Endothelial cell (in vitro differentiated cells): Measurements from ENCODE around the gene C6orf47. TPM values are rescaled to one million over a fixed set of nuclear protein-coding genes. Genes with fewer than 3 reads are reported as not detected.

Source experiments
- DNase-seq: peaks from one replicate; pipeline ENCODE4 v3.0.0; 2021; ENCODE audit warnings: low spot score
- H3K27ac Mint-ChIP-seq: one replicate; pipeline ENCODE4 v1.8.0; 2021; ENCODE audit warnings: mixed read lengths, inconsistent platforms; ENCODE audit not compliant: unreplicated experiment
- H3K27me3 Mint-ChIP-seq: one replicate; pipeline ENCODE4 v1.8.0; 2021; ENCODE audit warnings: mild to moderate bottlenecking, moderate library complexity, mixed read lengths, inconsistent platforms; ENCODE audit not compliant: unreplicated experiment
- H3K36me3 Mint-ChIP-seq: one replicate; pipeline ENCODE4 v1.8.0; 2021; ENCODE audit warnings: mild to moderate bottlenecking, low read depth, mixed read lengths, inconsistent platforms; ENCODE audit not compliant: unreplicated experiment
- H3K4me1 Mint-ChIP-seq: one replicate; pipeline ENCODE4 v1.8.0; 2021; ENCODE audit warnings: mild to moderate bottlenecking, mixed read lengths, inconsistent platforms; ENCODE audit not compliant: unreplicated experiment
- H3K4me3 Mint-ChIP-seq: one replicate; pipeline ENCODE4 v1.8.0; 2021; ENCODE audit warnings: mild to moderate bottlenecking, mixed read lengths, inconsistent platforms; ENCODE audit not compliant: unreplicated experiment
- H3K9me3 Mint-ChIP-seq: one replicate; pipeline ENCODE4 v1.8.0; 2021; ENCODE audit warnings: mixed read lengths, inconsistent platforms; ENCODE audit not compliant: unreplicated experiment
- total RNA-seq: library from RNA; stranded (reverse); fragmentation: NEBNext Ultra II Directional; extraction: Animal tissue kit (Norgen Biotek cat#: 25700); gene quantifications from one replicate; pipeline ENCODE4 v1.2.1, GENCODE V29; 2021; ENCODE audit not compliant: unreplicated experiment
- TF ChIP-seq, protein P1 (sequence below): fragments of 200-600 bp; sonication (generic); IDR thresholded peaks from one replicate; pipeline ENCODE4 v1.5.0; 2021; ENCODE audit warnings: antibody characterized with exemption; ENCODE audit not compliant: unreplicated experiment

The C6orf47 gene
- total RNA-seq, 1 donor from 2014 or later = 13.1 TPM

DNA sequence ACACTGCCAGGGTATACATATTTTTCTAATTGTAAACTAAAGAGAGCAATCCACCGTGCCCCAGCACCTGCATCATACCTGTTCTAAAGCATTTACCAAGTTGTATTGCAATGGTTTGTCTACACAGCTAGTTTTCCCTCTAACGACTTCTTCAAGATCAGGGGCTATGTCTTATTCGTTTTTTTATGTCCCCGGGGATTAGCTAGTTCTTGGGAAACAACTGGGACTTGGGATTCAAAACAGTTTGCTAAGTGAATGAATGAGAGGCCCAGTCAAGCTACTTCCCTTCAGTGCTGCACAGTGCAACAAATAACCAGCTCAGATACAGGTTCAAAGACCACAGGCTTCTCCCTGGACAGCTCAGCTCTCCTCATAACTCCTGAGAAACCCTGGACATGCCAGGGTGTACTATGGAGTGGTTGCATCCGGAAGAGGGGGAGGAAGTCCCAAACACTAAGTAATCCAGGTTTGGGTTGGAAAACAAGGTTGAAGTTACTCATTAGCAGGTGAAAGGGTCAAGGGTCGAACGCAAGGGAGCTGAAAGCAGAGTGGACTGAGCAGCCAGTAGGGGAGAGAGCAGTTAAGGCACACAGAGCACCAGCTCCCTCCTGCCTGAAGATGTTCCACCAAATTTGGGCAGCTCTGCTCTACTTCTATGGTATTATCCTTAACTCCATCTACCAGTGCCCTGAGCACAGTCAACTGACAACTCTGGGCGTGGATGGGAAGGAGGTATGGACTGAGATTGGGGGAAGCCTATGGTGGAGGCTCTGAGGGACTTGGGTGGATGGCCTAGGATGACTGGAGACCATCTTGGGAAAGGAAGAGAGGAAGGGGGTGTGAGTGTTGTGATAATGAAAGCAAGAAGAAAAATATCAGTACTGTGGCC is 5.0 kb downstream of the C6orf47 start, which contains the start of gene APOM:
TSS of gene APOM (plus strand) at position 546 of the 889 bp plus-strand sequence. CDS start at position 619, 73 bp downstream.
- no peak within 1 kb of the TSS for H3K4me3 Mint-ChIP-seq
- no peaks in the 10 kb centered on the region for H3K9me3 Mint-ChIP-seq
- peaks cover 26% of the 10 kb centered on the region for H3K4me1 Mint-ChIP-seq
- DNase-seq = no peak
- peaks cover 7% of the 10 kb centered on the region for H3K36me3 Mint-ChIP-seq
- no peak within 1 kb of the TSS for H3K27ac Mint-ChIP-seq
- TF ChIP-seq, protein P1, sequence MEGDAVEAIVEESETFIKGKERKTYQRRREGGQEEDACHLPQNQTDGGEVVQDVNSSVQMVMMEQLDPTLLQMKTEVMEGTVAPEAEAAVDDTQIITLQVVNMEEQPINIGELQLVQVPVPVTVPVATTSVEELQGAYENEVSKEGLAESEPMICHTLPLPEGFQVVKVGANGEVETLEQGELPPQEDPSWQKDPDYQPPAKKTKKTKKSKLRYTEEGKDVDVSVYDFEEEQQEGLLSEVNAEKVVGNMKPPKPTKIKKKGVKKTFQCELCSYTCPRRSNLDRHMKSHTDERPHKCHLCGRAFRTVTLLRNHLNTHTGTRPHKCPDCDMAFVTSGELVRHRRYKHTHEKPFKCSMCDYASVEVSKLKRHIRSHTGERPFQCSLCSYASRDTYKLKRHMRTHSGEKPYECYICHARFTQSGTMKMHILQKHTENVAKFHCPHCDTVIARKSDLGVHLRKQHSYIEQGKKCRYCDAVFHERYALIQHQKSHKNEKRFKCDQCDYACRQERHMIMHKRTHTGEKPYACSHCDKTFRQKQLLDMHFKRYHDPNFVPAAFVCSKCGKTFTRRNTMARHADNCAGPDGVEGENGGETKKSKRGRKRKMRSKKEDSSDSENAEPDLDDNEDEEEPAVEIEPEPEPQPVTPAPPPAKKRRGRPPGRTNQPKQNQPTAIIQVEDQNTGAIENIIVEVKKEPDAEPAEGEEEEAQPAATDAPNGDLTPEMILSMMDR = no peak
- H3K27me3 Mint-ChIP-seq = peaks cover 9% of the 10 kb centered on the region

DNA sequence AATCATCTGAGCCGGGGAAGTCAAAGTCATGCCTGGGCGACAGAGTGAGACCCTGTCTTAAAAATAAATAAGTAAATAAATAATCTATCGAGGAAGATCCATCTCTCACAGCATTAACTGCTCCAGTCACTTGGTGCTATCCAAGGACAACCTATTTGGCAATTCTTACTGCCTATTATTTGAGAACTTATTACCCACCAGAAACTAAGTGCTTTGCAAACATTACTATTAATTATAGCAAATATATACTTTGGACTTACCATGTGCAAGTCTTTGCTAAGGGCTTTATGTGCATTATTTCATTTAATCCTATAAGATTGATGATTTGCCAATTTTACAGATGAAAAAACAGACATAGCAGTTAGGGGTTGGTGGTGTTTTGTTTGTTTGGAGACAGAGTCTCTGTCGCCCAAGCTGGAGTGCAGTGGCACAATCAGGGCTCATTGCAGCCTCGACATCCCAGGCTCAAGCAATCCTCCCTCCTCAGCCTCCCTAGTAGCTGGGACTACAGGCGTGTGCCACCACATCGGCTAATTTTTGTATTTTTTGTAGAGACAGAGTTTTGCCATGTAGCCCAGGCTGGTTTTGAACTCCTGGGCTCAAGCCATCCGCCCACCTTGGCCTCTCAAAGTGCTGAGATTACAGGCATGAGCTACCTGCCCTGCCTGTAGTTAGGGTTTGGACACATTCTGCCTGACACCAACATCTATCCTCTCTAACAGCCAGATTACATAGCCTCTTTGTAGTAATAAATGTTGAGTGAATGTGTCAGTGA is 5.8 kb downstream of the C6orf47 start:
- no peak for DNase-seq
- TF ChIP-seq, protein P1 = no peak
- Mint-ChIP-seq H3K36me3 (peaks cover 7% of the 10 kb centered on the region), H3K9me3 (no peaks in the 10 kb centered on the region), H3K4me3 (no peak overlapping the region), H3K27me3 (peaks cover 11% of the 10 kb centered on the region), H3K27ac (no peak overlapping the region), H3K4me1 (peaks cover 25% of the 10 kb centered on the region)

DNA sequence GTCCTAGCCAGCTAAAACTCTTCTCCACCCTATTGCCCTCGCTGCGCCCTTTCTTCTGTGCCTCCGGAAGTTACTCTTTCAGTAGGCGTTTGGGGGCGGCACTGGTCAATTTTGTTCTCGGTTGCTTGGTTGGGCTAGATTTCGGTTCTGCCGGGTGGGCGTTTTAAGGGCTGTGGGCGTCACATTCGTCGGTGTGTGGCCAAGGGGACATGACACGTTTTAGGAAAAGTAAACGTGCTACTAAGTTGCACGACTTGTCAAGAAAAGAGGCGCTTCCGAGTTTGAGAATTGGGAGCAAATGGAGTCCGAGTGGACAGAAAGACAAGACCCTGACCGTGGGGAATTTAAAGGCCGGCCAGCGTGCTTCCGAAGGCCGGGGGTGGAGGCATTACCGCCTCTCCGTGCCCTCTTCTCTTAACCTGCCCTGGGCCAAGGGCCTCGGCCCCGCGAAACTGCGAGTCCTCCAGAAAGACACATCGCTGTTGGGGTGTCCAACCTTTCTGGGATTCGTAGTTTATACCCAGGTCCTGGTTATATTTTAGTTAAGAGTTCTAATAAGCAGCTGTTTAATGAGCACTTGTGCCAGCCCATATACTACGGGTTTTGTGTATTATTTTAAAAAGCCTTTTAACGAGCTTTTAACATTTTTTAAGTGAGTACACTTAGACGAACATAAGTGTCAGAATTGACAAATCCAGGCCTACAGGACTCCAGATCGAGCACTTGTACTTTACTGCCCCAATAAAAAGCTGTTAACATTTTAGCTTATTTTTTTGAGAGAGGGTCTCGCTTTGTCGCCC is 7.5 kb downstream of the C6orf47 start:
- TF ChIP-seq, protein P1 = no peak
- Mint-ChIP-seq H3K36me3 (peaks cover 16% of the 10 kb centered on the region), H3K4me3 (peak overlapping the region; percentile 93), H3K27me3 (peaks cover 6% of the 10 kb centered on the region), H3K9me3 (no peaks in the 10 kb centered on the region), H3K27ac (peak overlapping the region; percentile 97), H3K4me1 (peaks cover 21% of the 10 kb centered on the region)
- DNase-seq = peak; percentile 16

DNA sequence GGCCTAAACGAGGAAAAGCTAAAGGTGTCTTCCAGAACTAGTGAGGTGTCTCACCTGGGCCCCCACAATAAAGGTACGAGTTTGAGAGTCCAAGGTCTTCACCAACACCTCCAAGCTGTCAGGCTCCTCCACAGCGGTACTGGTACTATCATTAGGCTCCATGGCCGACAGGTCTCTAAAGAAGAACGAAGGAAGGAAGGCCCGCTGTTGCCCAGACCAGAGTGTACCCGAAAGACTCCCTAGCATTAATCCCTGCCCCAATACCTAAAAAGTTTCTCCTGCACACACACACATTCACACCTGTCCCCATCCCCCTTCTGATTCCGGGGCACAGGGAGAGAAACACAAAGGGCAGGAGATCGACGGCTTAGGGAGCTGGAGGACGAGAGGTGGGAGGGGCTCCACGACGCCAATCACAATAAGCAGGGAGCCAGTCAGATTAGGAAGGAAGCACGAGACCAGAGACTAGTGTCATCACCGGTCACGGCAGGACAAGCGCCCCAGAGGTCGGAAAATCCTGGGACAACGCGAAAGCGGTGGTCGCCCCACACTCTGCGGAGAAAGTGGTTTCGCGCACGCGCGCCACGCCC is 8.9 kb downstream of the C6orf47 start:
- H3K4me1 Mint-ChIP-seq = peaks cover 16% of the 10 kb centered on the region
- peak overlapping the region; percentile 97 for H3K4me3 Mint-ChIP-seq
- peak overlapping the region; percentile 98 for H3K27ac Mint-ChIP-seq
- TF ChIP-seq, protein P1 = no peak
- peaks cover 20% of the 10 kb centered on the region for H3K36me3 Mint-ChIP-seq
- H3K27me3 Mint-ChIP-seq = peaks cover 6% of the 10 kb centered on the region
- DNase-seq = no peak
- no peaks in the 10 kb centered on the region for H3K9me3 Mint-ChIP-seq
